ENCODE measurements around the gene ZSCAN23. TPM values are rescaled to one million over a fixed set of nuclear protein-coding genes. Genes with fewer than 3 reads are reported as not detected.

Gene ZSCAN23
- polyA plus RNA-seq, 1 donor, result 6.7 TPM

Other genes with a start within 250 kb of the ZSCAN23 start
- 19.6 TPM for gene ZSCAN9, start 218.2 kb downstream of the ZSCAN23 start, polyA plus RNA-seq (ENCODE audit: insufficient read length)
- 6.1 TPM for gene ZKSCAN4, start 191.2 kb downstream of the ZSCAN23 start, polyA plus RNA-seq (ENCODE audit: insufficient read length)
- gene NKAPL, start 184.2 kb downstream of the ZSCAN23 start, polyA plus RNA-seq (ENCODE audit: insufficient read length), result 1.2 TPM
- 16.9 TPM for gene ZSCAN26, start 176.3 kb downstream of the ZSCAN23 start, polyA plus RNA-seq (ENCODE audit: insufficient read length)
- 6.0 TPM for gene PGBD1, start 161.9 kb downstream of the ZSCAN23 start, polyA plus RNA-seq (ENCODE audit: insufficient read length)
- 6.9 TPM for gene ZSCAN31, start 107.3 kb downstream of the ZSCAN23 start, polyA plus RNA-seq (ENCODE audit: insufficient read length)
- 7.7 TPM for gene ZKSCAN3, start 93.5 kb downstream of the ZSCAN23 start, polyA plus RNA-seq (ENCODE audit: insufficient read length)
- 6.1 TPM for gene ZSCAN12, start 43.7 kb downstream of the ZSCAN23 start, polyA plus RNA-seq (ENCODE audit: insufficient read length)
- gene GPX6, start 72.3 kb upstream of the ZSCAN23 start, polyA plus RNA-seq (ENCODE audit: insufficient read length), result not detected
- gene GPX5, start 82.4 kb upstream of the ZSCAN23 start, polyA plus RNA-seq (ENCODE audit: insufficient read length), result not detected